KG1 (cell line): ENCODE results near the gene NRTN.
"Not testable (repeated sequence)": the region's sequence is repeated elsewhere in the genome, so short reads cannot be mapped to it uniquely, and the experiment has no call there.

Experiments
- DNase-seq: peaks from one replicate; lab custom pipeline; 2025; lab: John Stamatoyannopoulos, UW

Gene NRTN

DNA sequence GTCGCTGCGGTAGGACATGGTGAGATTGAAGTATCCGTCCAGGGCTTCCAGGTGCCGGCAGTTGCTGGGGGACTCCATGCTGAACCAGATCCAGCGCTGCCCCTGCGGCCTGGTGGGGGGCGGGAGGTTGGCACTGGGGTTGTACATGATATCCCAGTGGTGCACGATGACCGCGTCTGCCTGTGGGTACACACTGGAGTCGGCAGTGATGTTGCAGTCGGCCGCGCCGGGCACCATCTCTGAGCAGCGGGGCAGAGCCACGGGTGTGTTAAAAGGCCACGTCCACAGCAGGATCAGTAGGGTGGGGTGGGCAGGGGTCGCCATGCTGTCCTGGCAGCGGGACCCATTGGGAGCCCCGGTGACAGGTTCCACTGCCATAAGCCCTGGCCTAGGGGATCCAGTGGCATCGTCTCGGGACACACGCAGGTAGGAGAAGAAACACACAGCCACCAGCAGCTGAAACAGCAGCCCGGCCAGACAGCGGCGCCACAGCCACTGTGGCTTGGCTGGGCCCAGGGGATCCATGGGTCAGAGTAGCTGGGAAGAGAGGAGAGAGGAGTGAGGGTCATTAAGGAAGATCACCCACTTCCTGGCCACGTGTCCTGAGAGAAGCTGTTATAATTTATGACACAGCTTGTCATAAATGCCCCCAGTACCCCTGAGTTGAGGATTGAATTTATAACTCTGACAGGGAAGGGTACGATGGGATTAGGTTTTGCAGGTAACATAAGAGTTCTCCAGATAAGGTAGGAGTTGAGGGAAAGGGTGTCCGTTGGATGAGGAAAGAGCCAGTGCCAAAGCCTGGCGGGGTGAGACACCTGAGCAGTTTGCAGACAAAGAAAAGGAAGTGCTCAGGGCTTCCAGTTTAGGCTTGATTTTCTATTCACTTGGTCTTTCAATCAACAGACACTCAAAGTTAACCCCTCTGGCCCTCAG is 62.6 kb downstream of the NRTN start:
- no peak for DNase-seq

DNA sequence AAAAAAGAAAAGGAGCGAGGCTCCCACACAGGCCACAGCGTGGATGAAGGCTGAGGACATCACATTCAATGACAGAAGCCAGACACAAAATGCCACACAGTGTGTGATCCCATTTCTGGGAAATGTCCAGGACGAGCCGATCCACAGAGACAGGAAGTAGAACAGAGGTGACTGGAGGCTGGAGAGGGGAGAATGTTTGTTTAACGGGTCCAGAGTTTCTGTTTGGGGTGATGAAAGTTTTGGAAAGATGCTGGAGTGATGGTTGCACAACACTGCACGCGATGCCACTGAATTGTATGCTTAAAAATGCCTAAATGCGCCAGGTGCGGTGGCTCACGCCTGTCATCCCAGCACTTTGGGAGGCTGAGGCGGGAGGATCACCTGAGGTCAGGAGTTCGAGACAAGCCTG is 66.1 kb downstream of the NRTN start:
- no peak for DNase-seq

DNA sequence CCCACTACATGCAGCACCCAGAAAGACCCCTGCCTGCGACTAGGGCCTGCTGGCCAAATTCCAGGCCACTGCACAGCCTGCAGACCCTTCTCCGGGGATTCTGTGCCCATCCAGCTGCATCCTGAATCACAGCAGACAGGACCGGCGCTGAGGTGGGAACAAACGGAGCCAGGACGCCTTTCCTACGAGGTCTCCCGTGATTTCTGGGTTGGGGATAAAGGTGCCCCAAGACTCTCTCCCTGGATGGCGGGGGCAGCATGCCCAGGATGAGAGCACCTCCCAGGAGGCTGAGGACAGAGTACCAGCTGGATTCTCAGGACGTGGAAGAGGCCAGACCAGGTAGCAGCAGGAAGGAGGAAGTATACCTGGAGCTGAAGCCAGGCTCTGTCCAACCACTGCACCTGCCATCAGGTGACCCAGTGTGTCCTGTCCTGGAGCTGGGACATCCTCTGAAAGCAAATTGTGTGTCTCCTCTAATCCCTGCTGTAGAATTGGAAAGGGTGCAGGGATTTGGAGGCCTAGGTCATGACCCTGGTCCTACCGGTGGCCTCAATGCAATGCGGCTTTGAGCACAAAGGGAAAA is 68.8 kb downstream of the NRTN start:
- no peak for DNase-seq

DNA sequence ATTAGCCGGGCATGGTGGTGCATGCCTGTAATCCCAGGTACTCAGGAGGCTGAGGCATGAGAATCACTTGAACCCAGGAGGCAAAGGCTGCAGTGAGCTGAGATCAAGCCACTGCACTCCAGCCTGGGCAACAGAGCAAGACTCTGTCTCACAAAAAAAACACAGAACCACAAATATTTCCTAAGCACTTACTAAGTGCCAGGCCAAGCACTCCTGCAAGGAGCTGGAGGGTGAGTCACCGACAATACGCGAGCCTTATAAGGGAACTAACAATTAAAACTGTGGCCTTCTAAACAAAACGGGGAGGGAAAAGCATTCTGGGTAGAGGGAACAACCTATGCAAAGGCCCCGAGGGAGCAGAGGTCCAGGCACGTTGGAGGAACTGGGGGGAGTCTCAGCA is 69.6 kb downstream of the NRTN start:
- DNase-seq, result not testable (repeated sequence)

DNA sequence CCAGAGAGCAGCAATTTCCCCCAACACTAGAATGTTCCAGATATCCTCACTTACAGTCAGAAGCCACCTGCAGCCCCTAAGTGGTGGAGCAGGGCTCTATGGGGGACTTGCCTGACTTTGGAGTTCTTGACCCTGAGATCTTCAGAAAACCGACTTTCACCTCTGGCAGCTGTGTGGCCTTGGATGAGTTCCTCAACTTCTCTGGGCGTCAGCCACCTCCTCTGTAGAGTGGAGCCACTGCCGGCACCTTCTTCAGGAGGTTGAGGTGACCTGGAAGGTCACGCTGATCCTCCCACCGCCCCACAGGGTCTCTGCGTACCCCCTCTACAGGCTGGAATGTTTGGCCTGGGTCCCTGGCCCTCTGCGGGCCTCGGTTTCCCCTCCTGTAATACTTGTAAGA is 72.6 kb downstream of the NRTN start:
- DNase-seq, result no peak

DNA sequence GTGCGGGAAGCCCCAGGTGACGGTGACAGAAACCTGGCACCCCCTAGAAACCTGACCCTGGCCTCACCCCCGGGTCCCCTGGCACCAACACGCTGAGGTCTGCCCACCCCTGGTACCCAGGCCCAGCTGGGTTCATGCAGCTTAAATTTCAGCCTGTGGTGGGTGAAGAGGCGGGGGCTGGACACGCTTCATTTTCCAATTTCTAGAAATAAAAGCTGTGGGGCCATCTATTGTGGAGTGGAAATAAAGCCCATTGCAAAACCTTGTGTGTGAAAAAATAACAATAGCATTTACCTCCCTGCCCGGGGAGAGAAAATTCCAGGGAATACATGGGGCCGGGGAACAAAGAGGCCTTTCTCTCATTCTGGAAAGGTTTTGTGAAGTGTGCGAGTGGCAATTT is 73.0 kb downstream of the NRTN start:
- no peak for DNase-seq
